ENCODE measurements around the gene MAP1S.
A peak's percentile ranks its signal among the peaks of the same experiment; 100 is the strongest.

DNA sequence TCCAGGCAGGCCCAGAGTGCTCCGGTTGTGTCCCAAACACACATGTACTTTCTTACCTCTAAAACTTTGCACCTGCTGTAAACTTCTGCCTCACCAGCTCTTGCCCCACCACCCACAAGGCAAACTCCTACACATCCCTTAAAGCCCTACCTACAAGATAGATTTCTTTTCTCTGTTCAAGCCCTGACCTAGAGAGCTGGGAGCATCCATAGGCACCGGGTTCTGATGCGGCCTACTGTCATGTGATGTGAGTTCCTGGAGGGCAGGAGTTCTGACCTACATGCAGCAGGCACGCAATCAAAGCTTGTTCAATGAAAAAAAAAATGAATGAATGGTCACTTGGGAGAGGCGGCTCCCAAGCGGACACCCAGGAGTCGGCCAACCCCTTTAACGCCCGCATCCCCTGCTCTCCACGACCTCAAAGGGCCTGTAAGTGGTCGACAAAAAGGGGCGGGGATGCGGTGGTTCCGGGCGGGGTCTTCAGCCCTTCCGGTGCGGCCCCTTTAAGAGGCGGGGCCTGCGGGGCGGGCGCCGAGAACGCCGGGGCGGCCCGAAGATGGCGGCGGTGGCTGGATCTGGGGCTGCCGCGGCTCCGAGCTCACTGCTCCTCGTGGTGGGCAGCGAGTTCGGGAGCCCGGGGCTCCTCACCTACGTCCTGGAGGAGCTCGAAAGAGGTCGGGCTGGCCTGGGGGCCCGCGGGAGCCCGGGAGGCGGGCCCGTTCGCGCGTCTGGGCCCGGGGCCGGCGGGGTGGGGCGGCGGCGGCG is at the start of gene MAP1S:
- TF ChIP-seq YY1 (IDR thresholded peaks at IDR 0.05; ENCODE audit: insufficient read depth, insufficient read length) (peak; percentile 62), SUZ12 (IDR thresholded peaks at IDR 0.05; ENCODE audit: extremely low read depth, insufficient read depth, insufficient read length) (no peak)
